Measurements from ENCODE around the gene VRTN. TPM values are rescaled to one million over a fixed set of nuclear protein-coding genes. Genes with fewer than 3 reads are reported as not detected.
"Not testable (repeated sequence)": the region's sequence is repeated elsewhere in the genome, so short reads cannot be mapped to it uniquely, and the experiment has no call there.

Gene VRTN
- total RNA-seq, 4 donors from 2014 or later: not detected

DNA sequence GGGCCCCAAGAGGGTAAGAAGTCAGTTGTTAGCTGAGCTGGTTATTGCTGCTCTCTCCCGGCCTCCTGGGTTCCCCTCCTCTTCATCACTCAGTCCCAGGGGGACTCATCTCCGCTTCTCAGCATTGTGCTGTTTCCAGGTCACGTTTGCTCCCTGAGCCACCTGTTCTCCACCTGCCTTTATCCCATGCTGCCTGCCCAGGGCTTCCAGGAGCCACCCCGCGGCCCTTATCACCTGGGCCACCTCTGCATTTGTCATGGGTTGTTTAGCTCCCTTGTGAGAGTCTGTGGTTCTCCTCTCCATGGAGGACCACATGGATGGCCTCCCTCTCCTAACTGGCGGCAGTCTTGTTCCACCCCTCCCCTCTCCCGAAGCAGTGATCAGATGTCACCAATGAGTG, 41.7 kb downstream of the VRTN start:
- Histone ChIP-seq H3K4me1 (no peaks in the 10 kb centered on the region), H3K36me3 (no peaks in the 10 kb centered on the region), H3K4me3 (no peak overlapping the region), H3K27ac (no peak overlapping the region), H3K9me3 (no peaks in the 10 kb centered on the region), H3K27me3 (peaks cover 34% of the 10 kb centered on the region)
- TF ChIP-seq CTCF (IDR thresholded peaks at IDR 0.05) (no peak), POLR2AphosphoS5 (IDR thresholded peaks at IDR 0.05) (no peak)
- 58 to 71% methylated on average over 1 to 6 of the region's 7 CpGs for WGBS, 2 donors (ENCODE audit: low coverage in 1 of 2)
- ATAC-seq: no peak

DNA sequence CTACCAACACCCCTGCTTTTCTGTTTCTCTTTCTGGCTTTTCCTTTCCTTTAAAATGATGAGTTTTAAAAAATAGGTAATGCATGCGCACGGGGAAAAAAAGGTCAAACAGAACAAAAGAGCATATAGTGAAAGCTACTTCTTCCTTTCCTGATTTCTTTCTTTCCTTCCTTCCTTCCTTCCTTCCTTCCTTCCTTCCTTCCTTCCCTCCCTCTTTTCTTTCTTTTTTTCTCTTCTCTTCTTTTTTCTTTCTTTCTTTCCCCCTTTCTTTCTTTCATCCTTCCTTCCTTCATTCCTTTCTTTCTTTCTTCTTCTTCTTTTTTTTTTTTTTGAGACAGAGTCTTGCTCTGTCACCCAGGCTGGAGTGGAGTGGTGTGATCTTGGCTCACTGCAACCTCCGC, 42.2 kb downstream of the VRTN start:
- 61 to 89% methylated on average over 2 of the region's 3 CpGs for WGBS, 2 donors (ENCODE audit: low coverage in 1 of 2)

DNA sequence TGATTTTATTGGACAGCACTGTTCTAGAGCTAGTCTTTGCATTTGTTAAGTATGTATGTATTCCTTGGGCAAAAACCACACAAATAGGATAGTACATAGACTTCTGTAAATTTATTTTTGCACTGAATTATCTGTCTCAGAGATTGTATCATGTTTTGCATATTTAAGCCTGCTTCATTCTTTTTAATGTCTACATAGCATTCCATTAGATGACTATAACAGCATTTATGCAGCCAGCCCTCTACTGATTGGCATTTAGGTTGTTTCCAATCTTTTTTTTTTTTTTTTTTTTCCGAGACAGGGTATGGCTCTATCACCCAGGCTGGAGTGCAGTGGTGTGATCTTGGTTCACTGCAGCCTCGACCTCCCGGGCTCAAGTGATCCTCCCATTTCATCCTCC, 43.2 kb downstream of the VRTN start:
- no peaks in the 10 kb centered on the region for H3K36me3 ChIP-seq
- no peaks in the 10 kb centered on the region for H3K9me3 ChIP-seq
- no peak overlapping the region for H3K4me3 ChIP-seq
- H3K27ac ChIP-seq: no peak overlapping the region
- no peak for TF ChIP-seq POLR2AphosphoS5 (IDR thresholded peaks at IDR 0.05)
- TF ChIP-seq CTCF (IDR thresholded peaks at IDR 0.05): no peak
- no peak for TF ChIP-seq POLR2A (IDR thresholded peaks at IDR 0.05)
- TF ChIP-seq EP300 (IDR thresholded peaks at IDR 0.05): no peak
- H3K4me1 ChIP-seq: no peaks in the 10 kb centered on the region
- WGBS, 2 donors (ENCODE audit: low coverage in 1 of 2): 84% methylated on average over 3 of the region's 3 CpGs; no CpG with 5 or more reads in 1 of the 2 donors
- peaks cover 47% of the 10 kb centered on the region for H3K27me3 ChIP-seq
- no peak for ATAC-seq

More for the DNA sequence above, 42.2 kb downstream of the VRTN start:
- H3K27ac ChIP-seq, H3K9me3 ChIP-seq, H3K36me3 ChIP-seq, H3K4me3 ChIP-seq, H3K4me1 ChIP-seq, ATAC-seq: not testable (repeated sequence)
- H3K27me3 ChIP-seq: peaks cover 39% of the 10 kb centered on the region

- TF ChIP-seq POLR2AphosphoS5 (IDR thresholded peaks at IDR 0.05) (no peak), POLR2A (IDR thresholded peaks at IDR 0.05) (no peak), CTCF (IDR thresholded peaks at IDR 0.05) (no peak), EP300 (IDR thresholded peaks at IDR 0.05) (no peak)
- H3K27ac ChIP-seq: no peak overlapping the region
- WGBS, 2 donors (ENCODE audit: low coverage in 1 of 2): 67 to 92% methylated on average over 9 of the region's 16 CpGs
- H3K4me3 ChIP-seq: no peak overlapping the region
- ATAC-seq: no peak
- no peaks in the 10 kb centered on the region for H3K4me1 ChIP-seq
- peaks cover 47% of the 10 kb centered on the region for H3K27me3 ChIP-seq
- H3K36me3 ChIP-seq: no peaks in the 10 kb centered on the region
- H3K9me3 ChIP-seq: no peaks in the 10 kb centered on the region
Observed at GRCh38 chr14:74392616-74393570, 44.6 kb downstream of the VRTN start.

DNA sequence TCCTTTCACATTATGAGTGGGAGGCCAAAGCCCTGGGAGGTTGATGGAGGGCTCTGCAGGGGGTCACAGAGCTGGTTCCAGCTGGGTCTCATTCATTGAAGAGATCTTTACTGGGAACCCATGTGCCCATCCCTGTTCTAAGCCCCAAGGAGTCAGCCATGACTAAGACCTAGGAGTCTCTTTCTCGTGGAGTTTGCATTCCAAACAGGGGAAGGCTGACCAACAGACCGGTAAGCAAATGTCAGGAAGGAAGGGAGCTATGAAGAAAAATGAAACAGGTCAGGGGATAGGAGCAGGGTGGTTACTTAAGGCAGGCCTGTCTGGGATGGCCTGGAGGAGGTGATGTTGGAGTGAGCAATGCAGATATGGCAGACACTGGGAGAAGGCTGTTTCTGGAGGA, 46.3 kb downstream of the VRTN start:
- H3K4me3 ChIP-seq: no peak overlapping the region
- no peaks in the 10 kb centered on the region for H3K36me3 ChIP-seq
- H3K27ac ChIP-seq: no peak overlapping the region
- H3K4me1 ChIP-seq: no peaks in the 10 kb centered on the region
- no peaks in the 10 kb centered on the region for H3K9me3 ChIP-seq
- WGBS, 2 donors (ENCODE audit: low coverage in 1 of 2): 29% methylated on average over 2 of the region's 2 CpGs; no CpG with 5 or more reads in 1 of the 2 donors
- H3K27me3 ChIP-seq: peaks cover 57% of the 10 kb centered on the region
- TF ChIP-seq POLR2A (IDR thresholded peaks at IDR 0.05) (no peak), POLR2AphosphoS5 (IDR thresholded peaks at IDR 0.05) (no peak), EP300 (IDR thresholded peaks at IDR 0.05) (no peak), CTCF (IDR thresholded peaks at IDR 0.05) (no peak)
- ATAC-seq: no peak
